Measurements from ENCODE around the gene CCDC78.

- TF ChIP-seq, protein P1, sequence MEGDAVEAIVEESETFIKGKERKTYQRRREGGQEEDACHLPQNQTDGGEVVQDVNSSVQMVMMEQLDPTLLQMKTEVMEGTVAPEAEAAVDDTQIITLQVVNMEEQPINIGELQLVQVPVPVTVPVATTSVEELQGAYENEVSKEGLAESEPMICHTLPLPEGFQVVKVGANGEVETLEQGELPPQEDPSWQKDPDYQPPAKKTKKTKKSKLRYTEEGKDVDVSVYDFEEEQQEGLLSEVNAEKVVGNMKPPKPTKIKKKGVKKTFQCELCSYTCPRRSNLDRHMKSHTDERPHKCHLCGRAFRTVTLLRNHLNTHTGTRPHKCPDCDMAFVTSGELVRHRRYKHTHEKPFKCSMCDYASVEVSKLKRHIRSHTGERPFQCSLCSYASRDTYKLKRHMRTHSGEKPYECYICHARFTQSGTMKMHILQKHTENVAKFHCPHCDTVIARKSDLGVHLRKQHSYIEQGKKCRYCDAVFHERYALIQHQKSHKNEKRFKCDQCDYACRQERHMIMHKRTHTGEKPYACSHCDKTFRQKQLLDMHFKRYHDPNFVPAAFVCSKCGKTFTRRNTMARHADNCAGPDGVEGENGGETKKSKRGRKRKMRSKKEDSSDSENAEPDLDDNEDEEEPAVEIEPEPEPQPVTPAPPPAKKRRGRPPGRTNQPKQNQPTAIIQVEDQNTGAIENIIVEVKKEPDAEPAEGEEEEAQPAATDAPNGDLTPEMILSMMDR (IDR thresholded peaks at IDR 0.05; ENCODE audit: insufficient read depth, low read length, poor library complexity, severe bottlenecking) = peak; percentile 10
- TF ChIP-seq EZH2phosphoT487 (conservative IDR thresholded peaks at IDR 0.05; ENCODE audit: low read length) = no peak
Measured at GRCh38 chr16:680967-681745, 45.1 kb downstream of the CCDC78 start.
